ENCODE measurements around the gene SLC15A1.

SLC15A1 gene

GRCh38 chr13:98707281-98707999 is 45.0 kb downstream of the SLC15A1 start:
- H3K4me3 ChIP-seq (ENCODE audit: low read depth, low read length), result no peak overlapping the region

- no peak overlapping the region for H3K4me3 ChIP-seq (ENCODE audit: low read depth, low read length)
These were observed 45.9 kb downstream of the SLC15A1 start for GRCh38 chr13:98706446-98707110.

DNA sequence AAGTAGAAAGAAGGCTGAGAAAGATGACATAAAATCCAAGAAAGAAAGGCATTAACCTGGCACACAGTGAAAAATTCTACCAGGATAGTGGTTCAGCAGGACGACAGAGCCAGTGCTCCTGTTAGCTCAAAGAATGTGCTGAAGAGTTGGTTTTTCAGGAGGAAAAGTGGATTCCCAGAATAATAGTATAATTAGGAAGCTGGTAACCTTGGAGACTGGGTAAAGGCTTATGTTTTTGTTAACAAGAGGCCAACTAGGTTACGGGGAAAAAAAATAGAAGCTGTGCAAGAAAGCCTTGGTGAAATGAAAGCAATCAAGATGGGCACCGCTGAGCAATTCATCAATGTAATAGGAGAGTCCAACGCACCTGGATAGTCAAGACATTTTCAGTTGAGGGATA is 54.7 kb downstream of the SLC15A1 start:
- no peak overlapping the region for H3K4me3 ChIP-seq (ENCODE audit: low read depth, low read length)

DNA sequence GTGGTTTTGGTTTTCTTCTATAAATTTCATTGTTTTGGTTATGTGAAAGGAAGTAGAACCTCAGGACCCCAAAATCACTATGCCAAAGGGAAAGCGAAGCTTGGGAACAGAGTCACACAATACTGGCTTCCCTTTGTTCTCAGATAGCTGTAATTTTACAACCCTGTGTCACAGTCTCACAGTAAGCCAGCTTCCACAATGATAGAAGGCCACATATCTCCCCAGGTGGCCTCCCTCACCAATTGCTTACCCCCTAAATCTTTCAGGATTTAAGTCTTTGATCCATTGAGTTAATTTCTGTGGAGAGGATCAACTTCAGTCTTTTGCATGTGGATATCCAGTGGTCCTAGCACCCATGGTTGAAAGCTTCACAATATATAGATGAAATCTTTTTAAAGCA is 58.7 kb downstream of the SLC15A1 start:
- H3K4me3 ChIP-seq (ENCODE audit: low read depth, low read length), result no peak overlapping the region

- no peak overlapping the region for H3K4me3 ChIP-seq (ENCODE audit: low read depth, low read length)
These were observed 61.1 kb downstream of the SLC15A1 start for GRCh38 chr13:98691360-98691759.

DNA sequence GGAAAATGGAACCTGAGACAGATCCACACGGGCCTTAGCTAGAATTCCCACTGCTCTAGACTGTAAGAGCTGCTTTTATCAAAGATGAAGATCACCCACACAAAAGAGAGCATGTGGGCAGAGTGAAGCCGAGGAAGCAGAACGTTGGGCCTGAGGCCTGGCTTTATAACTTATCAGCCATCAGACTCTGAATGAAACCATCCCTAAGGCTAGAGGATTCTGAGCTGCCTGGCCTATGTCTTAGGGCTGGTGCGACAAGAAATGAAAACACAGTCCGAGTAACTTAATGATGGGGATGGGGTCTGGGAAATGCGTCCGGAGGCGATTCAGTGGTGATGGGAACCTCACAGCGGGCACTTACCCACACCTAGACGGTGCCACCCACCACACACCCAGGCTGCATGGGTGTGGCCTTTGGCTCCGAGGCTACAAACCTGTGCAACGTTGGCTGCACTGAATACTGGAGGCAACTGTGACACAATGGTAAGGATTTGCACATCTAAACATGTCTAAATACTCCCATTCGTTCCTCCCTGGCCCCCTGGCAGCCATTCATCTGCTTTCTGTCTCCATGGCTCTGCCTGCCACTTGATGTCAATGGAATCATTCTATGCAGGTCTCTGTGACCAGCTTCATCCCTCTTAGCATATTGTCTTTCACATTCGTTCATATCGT is 62.0 kb downstream of the SLC15A1 start:
- H3K4me3 ChIP-seq (ENCODE audit: low read depth, low read length), result no peak overlapping the region

GRCh38 chr13:98689347-98689968 is 63.0 kb downstream of the SLC15A1 start:
- no peak overlapping the region for H3K4me3 ChIP-seq (ENCODE audit: low read depth, low read length)

- H3K4me3 ChIP-seq (ENCODE audit: low read depth, low read length), result no peak overlapping the region
These were observed 64.1 kb downstream of the SLC15A1 start for GRCh38 chr13:98688373-98688772.

GRCh38 chr13:98687319-98687718 is 65.2 kb downstream of the SLC15A1 start:
- H3K4me3 ChIP-seq (ENCODE audit: low read depth, low read length), result no peak overlapping the region

DNA sequence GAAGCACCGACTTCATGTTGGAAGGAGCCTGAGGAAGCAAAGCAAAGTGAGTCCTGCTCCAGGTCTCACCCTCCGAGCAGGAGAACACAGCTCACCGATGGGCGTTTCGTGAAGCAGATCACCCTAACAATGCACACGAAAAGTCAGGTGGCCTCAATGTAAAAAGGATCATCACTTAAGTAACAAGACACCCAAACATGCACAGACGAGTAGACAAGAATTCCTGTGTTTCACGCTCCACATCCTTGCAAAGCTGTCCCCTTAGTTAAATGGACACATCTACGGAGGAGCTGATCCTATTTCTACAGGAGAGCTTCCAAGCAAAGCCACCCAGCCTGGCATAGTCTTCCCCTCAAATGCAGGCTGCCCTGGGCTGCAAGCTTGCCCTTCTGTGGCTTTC is 66.2 kb downstream of the SLC15A1 start:
- no peak overlapping the region for H3K4me3 ChIP-seq (ENCODE audit: low read depth, low read length)

GRCh38 chr13:98685146-98685545 is 67.3 kb downstream of the SLC15A1 start:
- no peak overlapping the region for H3K4me3 ChIP-seq (ENCODE audit: low read depth, low read length)

DNA sequence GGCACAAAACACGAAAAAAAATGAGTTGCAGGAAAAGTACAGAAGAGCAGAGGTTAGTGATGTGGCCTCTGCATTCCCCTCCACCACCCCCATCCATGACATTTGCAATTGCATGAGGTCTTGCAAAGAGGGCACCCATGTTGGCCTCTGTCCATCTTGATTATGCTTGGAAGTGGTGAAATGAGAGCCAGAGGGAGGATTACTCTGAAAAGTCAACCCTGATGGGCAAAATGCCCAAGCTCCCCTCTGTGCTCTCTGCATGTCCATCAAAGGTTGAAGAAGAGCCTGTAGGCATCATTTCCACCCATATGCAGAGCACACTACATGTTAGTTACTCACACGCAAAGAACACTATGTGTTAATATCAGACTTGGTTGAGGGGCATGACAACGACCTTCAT is 71.4 kb downstream of the SLC15A1 start:
- H3K4me3 ChIP-seq (ENCODE audit: low read depth, low read length), result no peak overlapping the region

DNA sequence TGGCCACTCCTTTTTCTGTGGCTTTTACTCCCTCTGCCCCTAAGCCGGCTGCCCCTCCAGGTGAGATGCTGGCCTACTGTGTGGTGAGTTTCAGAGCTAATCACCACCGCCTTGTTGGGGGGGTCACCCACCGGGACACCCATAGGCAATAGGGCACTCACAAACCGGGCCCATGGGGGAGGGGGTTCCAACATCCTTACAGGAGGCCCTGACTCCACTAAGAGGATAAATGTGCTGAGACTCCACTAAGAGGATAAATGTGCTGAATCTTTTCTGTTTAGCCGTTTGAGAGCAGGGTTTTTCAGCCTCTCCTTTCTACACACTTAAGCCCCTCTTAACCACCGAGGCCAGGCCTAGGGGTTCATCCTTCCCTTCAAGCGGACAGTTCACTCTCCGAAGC is 73.7 kb downstream of the SLC15A1 start:
- no peak overlapping the region for H3K4me3 ChIP-seq (ENCODE audit: low read depth, low read length)

- H3K4me3 ChIP-seq (ENCODE audit: low read depth, low read length), result no peak overlapping the region
These were observed 75.1 kb downstream of the SLC15A1 start for GRCh38 chr13:98677398-98677797.

DNA sequence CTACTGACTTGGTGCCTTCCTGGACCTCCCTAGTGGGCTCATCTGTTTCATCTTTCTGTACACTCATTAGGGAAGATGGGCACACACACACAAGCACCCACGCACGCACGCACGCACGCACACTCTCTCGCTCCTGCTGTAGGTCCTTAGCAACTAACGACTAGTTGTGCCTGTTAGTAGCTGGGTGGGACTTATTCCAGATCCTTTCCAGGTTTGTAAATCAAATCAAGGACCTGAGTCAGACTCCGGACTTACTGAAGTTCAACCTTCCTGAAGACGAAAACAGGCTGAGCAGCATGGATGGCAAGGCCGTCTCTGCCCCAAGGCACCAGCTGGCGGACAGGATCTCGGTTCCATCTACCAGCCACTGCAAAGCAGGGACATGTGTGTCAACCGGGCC is 76.2 kb downstream of the SLC15A1 start:
- no peak overlapping the region for H3K4me3 ChIP-seq (ENCODE audit: low read depth, low read length)

- H3K4me3 ChIP-seq (ENCODE audit: low read depth, low read length), result no peak overlapping the region
These were observed 76.6 kb downstream of the SLC15A1 start for GRCh38 chr13:98675837-98676236.

- no peak overlapping the region for H3K4me3 ChIP-seq (ENCODE audit: low read depth, low read length)
These were observed 77.4 kb downstream of the SLC15A1 start for GRCh38 chr13:98675066-98675465.

DNA sequence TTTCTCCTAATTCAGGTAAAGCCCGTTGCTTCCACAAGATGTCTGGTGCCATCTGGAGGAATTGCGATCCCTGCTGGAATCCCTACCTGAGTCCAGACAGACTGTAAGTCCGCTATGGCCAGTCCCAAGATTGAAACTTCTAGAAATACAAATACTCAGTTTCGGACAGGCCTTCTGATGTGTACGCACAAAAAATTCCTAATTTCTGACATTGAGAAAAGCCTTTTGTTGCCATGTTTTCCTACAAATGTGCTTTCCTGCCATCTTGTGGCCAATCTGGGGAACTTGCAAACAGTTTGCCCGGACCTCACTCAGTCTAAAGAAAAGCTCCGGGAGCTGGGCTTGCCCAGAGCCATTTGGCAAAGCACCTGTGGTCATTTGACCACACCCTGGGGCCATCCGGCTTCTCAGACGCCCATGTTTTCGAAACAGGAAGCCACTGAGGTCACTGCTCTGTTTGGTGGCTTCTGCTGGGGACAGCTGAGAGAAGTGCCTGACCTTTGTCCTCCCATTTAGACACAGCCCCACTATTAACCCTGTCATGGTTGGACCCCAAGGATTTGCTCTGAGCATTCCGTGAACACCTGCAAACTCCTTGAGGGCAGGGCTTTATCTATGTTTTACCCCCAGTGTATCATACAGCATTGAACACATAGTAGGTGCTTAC is 79.4 kb downstream of the SLC15A1 start:
- H3K4me3 ChIP-seq (ENCODE audit: low read depth, low read length), result no peak overlapping the region

DNA sequence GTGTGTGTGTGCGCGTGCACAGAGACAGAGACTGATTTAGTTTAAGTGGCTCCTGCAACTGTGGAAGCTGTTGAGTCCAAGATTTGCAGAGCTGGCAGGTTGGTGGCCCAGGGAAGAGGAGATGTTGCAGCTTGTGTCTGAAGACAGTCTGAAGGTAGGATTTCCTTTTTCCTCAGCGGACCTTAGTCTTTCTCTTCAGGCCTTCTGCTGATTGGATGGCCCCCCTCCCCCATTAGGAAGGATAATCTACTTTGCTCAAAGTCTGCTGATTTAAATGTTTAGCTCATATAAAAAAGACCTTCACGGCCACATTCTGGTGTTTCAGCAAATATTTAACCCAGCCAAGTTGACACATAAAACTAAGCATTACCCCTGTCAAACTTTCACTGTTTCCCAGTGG is 84.3 kb downstream of the SLC15A1 start:
- H3K4me3 ChIP-seq (ENCODE audit: low read depth, low read length), result no peak overlapping the region

DNA sequence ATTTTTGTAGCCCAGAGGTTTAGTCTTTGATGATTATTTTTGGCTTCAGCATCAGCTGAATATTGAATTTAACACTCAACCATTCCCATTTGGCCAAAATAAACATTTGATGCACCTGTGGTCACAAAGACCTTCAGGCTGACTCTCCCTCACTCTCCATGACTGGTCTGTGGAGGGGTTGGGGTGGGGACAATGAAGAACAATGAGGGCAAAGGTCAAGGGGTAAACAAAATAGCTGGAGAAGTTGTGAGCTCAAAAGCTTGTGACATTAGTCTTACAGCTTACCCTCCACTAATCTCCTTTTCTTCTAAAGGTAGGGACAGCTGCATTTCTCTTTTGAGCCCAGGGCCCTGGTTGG is 86.9 kb downstream of the SLC15A1 start:
- no peak overlapping the region for H3K4me3 ChIP-seq (ENCODE audit: low read depth, low read length)

DNA sequence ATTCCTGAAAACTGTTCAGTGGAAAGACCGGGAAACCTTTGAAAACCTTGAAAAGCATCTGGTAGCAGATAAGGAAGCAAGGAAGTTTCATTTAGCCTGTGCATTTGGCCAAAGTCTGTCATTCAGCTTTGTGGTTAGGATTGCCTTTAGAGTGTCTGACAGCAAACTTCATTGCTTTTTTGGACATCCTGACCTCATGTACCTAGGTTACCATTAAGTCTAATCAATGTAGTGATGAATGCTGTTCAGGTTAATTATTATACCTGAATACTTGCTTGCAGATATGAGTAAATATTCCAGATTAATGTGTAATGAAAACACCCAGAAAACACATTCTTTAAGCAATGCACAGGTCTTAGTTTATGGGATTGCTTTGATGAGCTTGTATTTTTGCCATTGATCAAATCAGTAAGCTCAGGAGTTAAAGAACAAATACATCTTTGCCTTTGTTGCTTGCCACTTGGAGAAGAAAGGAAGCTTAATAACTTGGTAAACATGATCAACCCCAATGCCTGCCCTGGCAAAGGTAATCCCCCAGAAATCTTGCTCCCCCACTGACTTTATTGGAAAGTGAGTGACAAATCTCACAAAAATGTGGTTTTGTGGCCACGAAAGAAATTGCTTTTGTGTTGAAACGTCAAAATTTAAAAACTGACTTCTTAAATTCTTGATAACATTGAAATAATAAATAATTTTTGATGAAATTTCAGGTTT is 87.4 kb downstream of the SLC15A1 start:
- H3K4me3 ChIP-seq (ENCODE audit: low read depth, low read length), result no peak overlapping the region
